ENCODE data around the gene SUV39H2.

DNA sequence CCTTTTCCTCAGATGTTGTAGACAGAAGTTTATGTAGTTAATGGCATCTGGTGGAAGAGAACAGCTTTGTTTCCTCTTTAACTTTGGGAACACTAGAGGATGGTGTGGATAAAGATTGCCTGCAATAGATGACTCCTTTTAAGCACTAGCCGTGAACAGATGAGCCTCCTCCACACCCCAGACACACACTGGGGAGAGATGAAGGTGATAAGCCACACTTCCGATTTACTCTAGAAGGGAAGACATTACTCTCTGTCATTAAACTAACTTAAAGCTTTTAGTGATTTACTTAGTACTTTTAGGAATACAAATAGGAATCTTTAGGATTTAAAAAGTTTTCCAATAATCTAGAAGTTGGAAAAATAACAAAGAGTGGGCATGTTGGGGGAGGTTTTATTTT lies 33.7 kb upstream of the SUV39H2 start:
- TF ChIP-seq, protein P1, sequence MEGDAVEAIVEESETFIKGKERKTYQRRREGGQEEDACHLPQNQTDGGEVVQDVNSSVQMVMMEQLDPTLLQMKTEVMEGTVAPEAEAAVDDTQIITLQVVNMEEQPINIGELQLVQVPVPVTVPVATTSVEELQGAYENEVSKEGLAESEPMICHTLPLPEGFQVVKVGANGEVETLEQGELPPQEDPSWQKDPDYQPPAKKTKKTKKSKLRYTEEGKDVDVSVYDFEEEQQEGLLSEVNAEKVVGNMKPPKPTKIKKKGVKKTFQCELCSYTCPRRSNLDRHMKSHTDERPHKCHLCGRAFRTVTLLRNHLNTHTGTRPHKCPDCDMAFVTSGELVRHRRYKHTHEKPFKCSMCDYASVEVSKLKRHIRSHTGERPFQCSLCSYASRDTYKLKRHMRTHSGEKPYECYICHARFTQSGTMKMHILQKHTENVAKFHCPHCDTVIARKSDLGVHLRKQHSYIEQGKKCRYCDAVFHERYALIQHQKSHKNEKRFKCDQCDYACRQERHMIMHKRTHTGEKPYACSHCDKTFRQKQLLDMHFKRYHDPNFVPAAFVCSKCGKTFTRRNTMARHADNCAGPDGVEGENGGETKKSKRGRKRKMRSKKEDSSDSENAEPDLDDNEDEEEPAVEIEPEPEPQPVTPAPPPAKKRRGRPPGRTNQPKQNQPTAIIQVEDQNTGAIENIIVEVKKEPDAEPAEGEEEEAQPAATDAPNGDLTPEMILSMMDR (IDR thresholded peaks at IDR 0.05): no peak
- TF ChIP-seq EP300 (IDR thresholded peaks at IDR 0.05): no peak
- TF ChIP-seq POLR2A (IDR thresholded peaks at IDR 0.05; ENCODE audit: low read depth): no peak
- TF ChIP-seq POLR2AphosphoS5 (IDR thresholded peaks at IDR 0.05): no peak

Data from esophagus muscularis mucosa (tissue), 4 donors.